Transverse colon (tissue), 4 donors: ENCODE data around the gene PTPRS.

ENCODE experiments used
- CTCF ChIP-seq, 5 experiments: fragments of 200-600 bp in 3 of 5; fragments of 450-650 bp in 2 of 5; sonication (generic) in 3 of 5; IDR thresholded peaks; 1 replicate in 2 of 5; 2 replicates in 3 of 5; pipeline ENCODE4 v1.5.1; 2016 to 2017; ENCODE audit warnings: antibody characterized with exemption in 5 of 5, inconsistent platforms in 3 of 5, mild to moderate bottlenecking in 2 of 5, moderate library complexity in 1 of 5
- EP300 ChIP-seq: sonication (generic); formaldehyde crosslinking; IDR thresholded peaks from one replicate; pipeline ENCODE4 v1.6.1; 2017; ENCODE audit warnings: antibody characterized with exemption, low read depth
- POLR2A ChIP-seq: fragments of 450-650 bp; IDR thresholded peaks from one replicate; pipeline ENCODE4 v1.6.1; 2016; ENCODE audit warnings: antibody characterized with exemption, mild to moderate bottlenecking, moderate library complexity
- POLR2AphosphoS5 ChIP-seq, 3 donors: sonication (generic); formaldehyde crosslinking; IDR thresholded peaks; one replicate each; pipeline ENCODE4 v1.6.1; 2016; ENCODE audit warnings: antibody characterized with exemption in 3 of 3

- TF ChIP-seq CTCF (IDR thresholded peaks at IDR 0.05) (no peak), POLR2AphosphoS5 (IDR thresholded peaks at IDR 0.05) (no peak), POLR2A (no peak), EP300 (no peak)
Observed at GRCh38 chr19:5358173-5358800, 17.7 kb upstream of the PTPRS start.
